PC-3 (cell line): Measurements from ENCODE around the gene CTSW.

Experiments used
- EZH2 ChIP-seq: fragments of 300-600 bp; sonication (generic); IDR thresholded peaks from one replicate; pipeline ENCODE4 v1.6.1; 2017; ENCODE audit warnings: antibody characterized with exemption, mild to moderate bottlenecking, low read length; ENCODE audit not compliant: unreplicated experiment
- TF ChIP-seq, protein P1 (sequence below): fragments of 300-600 bp; sonication (generic); conservative IDR thresholded peaks from 2 replicates; pipeline ENCODE4 v1.5.1; 2017; ENCODE audit warnings: antibody characterized with exemption, low read depth, mild to moderate bottlenecking, low read length

DNA sequence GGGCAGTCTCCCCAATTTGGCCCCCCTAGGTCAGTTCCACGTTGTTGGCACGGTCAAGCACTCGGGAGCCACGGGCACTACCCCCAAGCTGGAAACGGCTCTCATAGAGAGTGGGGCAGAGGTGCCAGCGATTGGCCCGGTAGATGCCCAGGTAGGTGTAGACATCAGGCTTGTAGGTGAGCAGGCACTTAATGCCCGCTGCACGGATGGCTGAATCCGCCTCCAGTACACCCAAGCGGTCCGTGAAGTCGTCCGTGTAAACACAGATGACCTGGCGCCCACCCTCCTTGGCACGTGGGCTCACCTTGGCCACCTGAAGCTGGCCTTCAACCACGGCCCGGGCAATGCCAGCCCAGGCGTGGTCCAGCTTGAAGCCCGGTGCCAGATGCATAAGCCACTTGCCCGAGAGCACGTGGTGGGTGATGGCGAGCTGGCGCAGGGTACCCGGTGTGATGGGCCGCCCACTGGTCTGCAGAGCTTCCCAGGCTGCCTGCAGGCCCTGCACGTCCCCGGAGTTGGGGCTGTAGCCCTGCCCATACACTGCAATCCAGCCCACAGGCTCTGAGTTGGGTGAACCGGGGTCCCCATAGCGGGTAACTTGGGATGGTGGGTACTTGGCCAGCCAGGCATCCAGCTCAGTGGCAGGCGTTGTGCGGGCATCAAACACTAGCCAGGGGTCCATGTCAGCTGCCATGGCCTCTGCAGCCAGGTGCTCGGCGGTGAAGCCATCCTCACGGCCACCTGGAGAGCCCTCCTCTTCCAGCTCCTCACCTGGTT lies 38.0 kb downstream of the CTSW start:
- TF ChIP-seq, protein P1, sequence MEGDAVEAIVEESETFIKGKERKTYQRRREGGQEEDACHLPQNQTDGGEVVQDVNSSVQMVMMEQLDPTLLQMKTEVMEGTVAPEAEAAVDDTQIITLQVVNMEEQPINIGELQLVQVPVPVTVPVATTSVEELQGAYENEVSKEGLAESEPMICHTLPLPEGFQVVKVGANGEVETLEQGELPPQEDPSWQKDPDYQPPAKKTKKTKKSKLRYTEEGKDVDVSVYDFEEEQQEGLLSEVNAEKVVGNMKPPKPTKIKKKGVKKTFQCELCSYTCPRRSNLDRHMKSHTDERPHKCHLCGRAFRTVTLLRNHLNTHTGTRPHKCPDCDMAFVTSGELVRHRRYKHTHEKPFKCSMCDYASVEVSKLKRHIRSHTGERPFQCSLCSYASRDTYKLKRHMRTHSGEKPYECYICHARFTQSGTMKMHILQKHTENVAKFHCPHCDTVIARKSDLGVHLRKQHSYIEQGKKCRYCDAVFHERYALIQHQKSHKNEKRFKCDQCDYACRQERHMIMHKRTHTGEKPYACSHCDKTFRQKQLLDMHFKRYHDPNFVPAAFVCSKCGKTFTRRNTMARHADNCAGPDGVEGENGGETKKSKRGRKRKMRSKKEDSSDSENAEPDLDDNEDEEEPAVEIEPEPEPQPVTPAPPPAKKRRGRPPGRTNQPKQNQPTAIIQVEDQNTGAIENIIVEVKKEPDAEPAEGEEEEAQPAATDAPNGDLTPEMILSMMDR = no peak
- no peak for TF ChIP-seq EZH2
